Lower lobe of right lung (tissue), 2 donors: ENCODE measurements around the gene CLTA. TPM values are rescaled to one million over a fixed set of nuclear protein-coding genes. Genes with fewer than 3 reads are reported as not detected.

Experiments
- ATAC-seq, 2 donors: fragments of 200-7000 bp; cut with Tn5 transposase; one replicate each; pipeline ENCODE4 v1.9.1; 2020 to 2022; ENCODE audit warnings: mild to moderate bottlenecking in 2 of 2, moderate library complexity in 2 of 2
- DNase-seq: peaks from one replicate; pipeline ENCODE4 v3.0.0-alpha.2; 2020
- H3K27ac ChIP-seq: fragments of 200-600 bp; one replicate; pipeline ENCODE4 v1.8.0; 2022
- H3K27me3 ChIP-seq: fragments of 200-600 bp; one replicate; pipeline ENCODE4 v1.8.0; 2022; ENCODE audit warnings: low read depth
- H3K36me3 ChIP-seq: fragments of 200-600 bp; one replicate; pipeline ENCODE4 v1.8.0; 2022; ENCODE audit warnings: mild to moderate bottlenecking
- H3K4me1 ChIP-seq: fragments of 200-600 bp; one replicate; pipeline ENCODE4 v1.8.0; 2022
- H3K4me3 ChIP-seq: fragments of 200-600 bp; one replicate; pipeline ENCODE4 v1.8.0; 2022; ENCODE audit warnings: mild to moderate bottlenecking
- H3K9me3 ChIP-seq: fragments of 200-600 bp; one replicate; pipeline ENCODE4 v1.8.0; 2022
- intact Hi-C: fragments of 100-400 bp; cut with DNase I; formaldehyde crosslinking; loops from one replicate; pipeline ENCODE4 v1.11.0; 2022
- total RNA-seq: library from RNA; stranded (reverse); fragmentation: NEBNext Ultra II Directional; extraction: Animal tissue kit (Norgen Biotek cat#: 25700); gene quantifications from one replicate; pipeline ENCODE4 v1.2.1, GENCODE V29; 2021
- TF ChIP-seq, protein P1 (sequence below): fragments of 200-600 bp; IDR thresholded peaks from one replicate; pipeline ENCODE4 v1.8.0; 2022; ENCODE audit warnings: antibody characterized with exemption, mild to moderate bottlenecking
- donor health status: DM: no; HTN: yes; CAD: no; lungs with severe emphysema.

The CLTA gene
- total RNA-seq, 1 donor from 2014 or later: 177 TPM

DNA sequence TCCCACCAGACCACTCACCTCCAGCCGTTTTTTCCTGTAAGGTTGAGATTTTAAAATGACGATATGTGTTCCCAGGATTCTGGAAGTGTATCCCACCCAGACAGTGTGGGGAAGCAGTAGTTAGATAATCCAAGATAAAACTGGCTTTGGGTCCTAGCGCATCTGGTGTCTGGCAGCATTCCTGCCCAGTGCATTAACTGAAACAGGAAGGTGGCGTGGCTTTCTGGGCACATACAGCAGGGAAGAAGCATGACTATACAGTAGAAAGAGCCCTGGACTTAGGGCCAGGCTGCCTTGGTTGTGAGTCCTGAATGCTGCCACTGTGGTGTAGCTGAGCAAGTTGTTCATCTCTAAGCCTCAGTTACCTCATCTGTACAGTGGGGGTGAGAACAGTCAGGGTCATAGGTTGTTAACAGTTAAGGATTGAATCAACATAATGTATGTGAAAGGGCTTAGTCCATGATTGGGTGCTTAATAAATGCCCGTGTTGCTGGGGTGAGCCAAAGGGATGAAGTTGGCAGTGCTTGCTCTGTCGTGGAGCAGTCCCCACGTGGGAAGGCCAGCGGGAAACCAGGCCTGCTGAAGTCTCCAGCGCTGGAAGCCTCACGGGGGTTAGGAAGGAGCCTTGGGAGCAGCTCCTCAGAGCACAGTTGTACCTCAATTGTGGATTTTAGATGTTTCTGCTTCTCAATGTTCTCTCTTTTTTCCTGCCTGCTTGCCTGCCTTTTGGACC, 18.0 kb downstream of the CLTA start:
- Histone ChIP-seq H3K9me3 (no peaks in the 10 kb centered on the region), H3K27ac (no peak overlapping the region), H3K4me3 (no peak overlapping the region), H3K4me1 (peaks cover 38% of the 10 kb centered on the region), H3K36me3 (peaks cover 100% of the 10 kb centered on the region), H3K27me3 (no peaks in the 10 kb centered on the region)
- ATAC-seq (no peak), DNase-seq (no peak)
- TF ChIP-seq, protein P1, sequence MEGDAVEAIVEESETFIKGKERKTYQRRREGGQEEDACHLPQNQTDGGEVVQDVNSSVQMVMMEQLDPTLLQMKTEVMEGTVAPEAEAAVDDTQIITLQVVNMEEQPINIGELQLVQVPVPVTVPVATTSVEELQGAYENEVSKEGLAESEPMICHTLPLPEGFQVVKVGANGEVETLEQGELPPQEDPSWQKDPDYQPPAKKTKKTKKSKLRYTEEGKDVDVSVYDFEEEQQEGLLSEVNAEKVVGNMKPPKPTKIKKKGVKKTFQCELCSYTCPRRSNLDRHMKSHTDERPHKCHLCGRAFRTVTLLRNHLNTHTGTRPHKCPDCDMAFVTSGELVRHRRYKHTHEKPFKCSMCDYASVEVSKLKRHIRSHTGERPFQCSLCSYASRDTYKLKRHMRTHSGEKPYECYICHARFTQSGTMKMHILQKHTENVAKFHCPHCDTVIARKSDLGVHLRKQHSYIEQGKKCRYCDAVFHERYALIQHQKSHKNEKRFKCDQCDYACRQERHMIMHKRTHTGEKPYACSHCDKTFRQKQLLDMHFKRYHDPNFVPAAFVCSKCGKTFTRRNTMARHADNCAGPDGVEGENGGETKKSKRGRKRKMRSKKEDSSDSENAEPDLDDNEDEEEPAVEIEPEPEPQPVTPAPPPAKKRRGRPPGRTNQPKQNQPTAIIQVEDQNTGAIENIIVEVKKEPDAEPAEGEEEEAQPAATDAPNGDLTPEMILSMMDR: no peak
- intact Hi-C loops: no loop called here

- peaks cover 47% of the 10 kb centered on the region for H3K4me1 ChIP-seq
- no peaks in the 10 kb centered on the region for H3K9me3 ChIP-seq
- no peaks in the 10 kb centered on the region for H3K27me3 ChIP-seq
- no peak overlapping the region for H3K27ac ChIP-seq
- intact Hi-C loops: no loop called here
- H3K36me3 ChIP-seq: peaks cover 94% of the 10 kb centered on the region
- TF ChIP-seq, protein P1: no peak
- ATAC-seq: no peak
- no peak for DNase-seq
- H3K4me3 ChIP-seq: no peak overlapping the region
Observed at GRCh38 chr9:36210722-36211121, 20.0 kb downstream of the CLTA start.

- no peak overlapping the region for H3K4me3 ChIP-seq
- no peak overlapping the region for H3K27ac ChIP-seq
- H3K27me3 ChIP-seq: no peaks in the 10 kb centered on the region
- intact Hi-C loops: no loop called here
- H3K36me3 ChIP-seq: peaks cover 89% of the 10 kb centered on the region
- ATAC-seq (no peak), DNase-seq (no peak)
- TF ChIP-seq, protein P1: no peak
- H3K4me1 ChIP-seq: peaks cover 47% of the 10 kb centered on the region
- no peaks in the 10 kb centered on the region for H3K9me3 ChIP-seq
Observed at GRCh38 chr9:36211510-36211909, 20.8 kb downstream of the CLTA start.

- Histone ChIP-seq H3K27ac (no peak overlapping the region), H3K27me3 (no peaks in the 10 kb centered on the region), H3K4me3 (no peak overlapping the region), H3K36me3 (peaks cover 89% of the 10 kb centered on the region), H3K4me1 (peaks cover 42% of the 10 kb centered on the region), H3K9me3 (no peaks in the 10 kb centered on the region)
- intact Hi-C loops: no loop called here
- ATAC-seq (no peak), DNase-seq (no peak)
- TF ChIP-seq, protein P1: no peak
Observed at GRCh38 chr9:36213387-36213786, 22.7 kb downstream of the CLTA start.

DNA sequence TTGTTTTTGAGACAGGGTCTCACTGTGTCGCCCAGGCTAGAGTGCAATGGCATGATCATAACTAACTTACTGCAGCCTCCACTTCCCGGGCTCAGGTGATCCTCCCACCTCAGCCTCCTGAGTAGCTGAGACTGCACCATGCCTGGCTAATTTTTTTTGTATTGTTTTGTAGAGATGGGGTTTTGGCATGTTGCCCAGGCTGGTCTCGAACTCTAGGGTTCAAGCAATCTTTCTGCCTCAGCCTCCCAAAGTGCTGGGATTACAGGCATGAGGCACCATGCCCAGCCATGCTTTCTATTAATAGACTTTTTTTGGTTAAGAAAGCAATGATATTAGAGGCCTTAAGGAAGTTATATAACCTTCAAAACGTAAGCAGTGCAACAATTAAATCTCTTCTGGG, 23.3 kb downstream of the CLTA start:
- intact Hi-C loops: no loop called here
- Histone ChIP-seq H3K4me1 (peaks cover 38% of the 10 kb centered on the region), H3K36me3 (peaks cover 89% of the 10 kb centered on the region), H3K4me3 (no peak overlapping the region), H3K27me3 (no peaks in the 10 kb centered on the region), H3K27ac (no peak overlapping the region), H3K9me3 (no peaks in the 10 kb centered on the region)
- DNase-seq (no peak), ATAC-seq (no peak)
- TF ChIP-seq, protein P1: no peak
